Activated CD8-positive, alpha-beta memory T cell treated with anti-CD3 and anti-CD28 coated beads for 4 hours (primary cell): ENCODE measurements around the gene PYM1.
"Not testable (repeated sequence)": the region's sequence is repeated elsewhere in the genome, so short reads cannot be mapped to it uniquely, and the experiment has no call there.

Experiments used
- DNase-seq, 2 donors: peaks; one replicate each; pipeline ENCODE4 v3.0.0-alpha.2; 2020; ENCODE audit warnings: low read depth in 2 of 2

PYM1 gene

GRCh38 chr12:55912908-55913307, 14.8 kb downstream of the PYM1 start:
- no peak for DNase-seq

GRCh38 chr12:55909513-55909884, 18.2 kb downstream of the PYM1 start:
- DNase-seq = no peak

DNA sequence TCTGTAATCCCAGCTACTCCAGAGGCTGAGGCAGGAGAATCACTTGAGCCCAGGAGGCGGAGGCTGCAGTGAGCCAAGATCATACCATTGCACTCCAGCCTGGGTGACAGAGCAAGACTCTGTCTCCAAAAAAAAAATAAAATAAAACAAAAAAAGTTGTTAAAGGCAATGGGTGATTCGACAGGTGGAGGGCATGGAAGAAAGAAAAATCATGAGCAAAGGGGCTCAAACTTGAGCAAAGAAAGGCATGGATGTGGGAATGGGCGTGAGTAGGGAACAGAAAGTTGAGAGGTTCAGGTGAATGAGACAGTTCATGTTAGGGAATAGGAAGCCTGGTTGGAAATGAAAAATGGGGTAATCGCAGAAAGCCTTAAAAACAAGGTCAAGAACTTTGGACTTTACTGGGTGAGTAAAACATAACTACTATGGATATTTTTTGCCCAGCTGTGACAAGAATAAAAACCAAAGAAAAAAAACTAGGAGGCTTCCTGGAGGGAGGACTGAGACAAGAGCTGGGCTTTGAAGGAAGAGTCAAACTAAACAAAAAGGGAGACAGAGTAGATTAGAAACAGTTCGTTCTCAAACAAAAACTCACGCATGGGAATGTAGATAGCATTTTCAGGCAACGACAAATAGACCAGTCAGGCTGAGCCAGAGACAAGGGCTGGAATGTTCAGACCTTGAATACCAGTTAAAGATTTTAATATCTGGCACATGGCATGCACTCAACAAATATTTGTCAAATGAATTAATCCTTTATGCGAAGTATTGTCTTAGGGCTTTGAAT, 18.8 kb downstream of the PYM1 start:
- DNase-seq = no peak

GRCh38 chr12:55906056-55906455, 21.6 kb downstream of the PYM1 start:
- DNase-seq = no peak

DNA sequence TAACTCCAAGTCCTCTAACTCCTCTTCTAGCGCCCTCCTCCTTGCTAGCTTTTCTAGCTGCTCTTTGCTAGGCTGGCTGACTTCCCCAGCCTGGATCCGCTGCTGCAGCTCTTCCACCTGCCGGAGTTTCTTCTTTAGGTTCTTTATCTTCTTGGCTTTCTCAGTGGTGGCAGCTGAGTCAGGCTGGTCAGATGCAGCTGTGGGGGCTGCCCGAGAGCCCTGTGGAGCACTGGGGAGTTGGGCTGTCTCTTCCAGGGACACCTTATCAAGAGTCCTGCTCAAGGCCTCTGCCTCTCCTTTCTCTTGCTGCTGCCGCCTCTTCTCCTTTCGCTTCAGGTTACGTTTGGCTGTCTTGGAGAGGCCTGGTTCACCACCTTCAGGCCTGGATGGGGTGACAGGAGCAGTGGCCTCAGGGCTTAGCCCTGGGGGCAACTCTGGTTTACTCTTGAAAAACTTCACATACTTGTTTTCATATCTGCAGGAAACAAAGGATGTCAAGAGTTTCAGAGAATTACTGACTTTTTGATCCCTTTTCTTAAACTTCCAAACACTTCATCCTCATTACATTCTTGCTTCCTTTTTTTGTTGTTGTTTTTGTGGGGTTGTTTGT, 25.7 kb downstream of the PYM1 start:
- DNase-seq = no peak

DNA sequence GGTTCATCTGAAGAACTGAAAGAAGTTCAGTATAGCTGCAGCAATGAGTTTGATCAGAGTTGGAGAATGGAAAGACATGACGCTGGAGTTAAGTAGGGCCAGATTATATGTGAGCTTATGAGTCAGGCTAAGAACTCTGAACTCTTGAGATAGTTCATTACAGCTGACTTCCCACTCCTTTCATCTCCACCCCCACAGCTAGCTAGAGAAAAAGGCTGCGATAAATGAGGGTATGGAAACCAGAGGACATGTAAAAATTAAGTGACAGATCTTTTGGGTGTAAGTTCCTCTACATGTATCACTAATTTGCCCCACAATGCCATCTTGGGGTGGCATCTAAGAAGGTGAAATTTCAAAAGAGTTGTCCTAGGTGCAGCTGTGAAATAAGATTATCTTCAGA, 28.6 kb downstream of the PYM1 start:
- DNase-seq = no peak

- DNase-seq = no peak
Observed at GRCh38 chr12:55893723-55894122, 34.0 kb downstream of the PYM1 start.

- DNase-seq = no peak
Observed at GRCh38 chr12:55891310-55891709, 36.4 kb downstream of the PYM1 start.

GRCh38 chr12:55885113-55885512, 42.6 kb downstream of the PYM1 start:
- no peak for DNase-seq

GRCh38 chr12:55877824-55878223, 49.9 kb downstream of the PYM1 start:
- DNase-seq = no peak

- no peak for DNase-seq
Observed at GRCh38 chr12:55875704-55876467, 51.8 kb downstream of the PYM1 start.

GRCh38 chr12:55874443-55874842, 53.3 kb downstream of the PYM1 start:
- no peak for DNase-seq

- not testable (repeated sequence) for DNase-seq
Observed at GRCh38 chr12:55866454-55867004, 61.2 kb downstream of the PYM1 start.

GRCh38 chr12:55865327-55865726, 62.4 kb downstream of the PYM1 start:
- no peak for DNase-seq

DNA sequence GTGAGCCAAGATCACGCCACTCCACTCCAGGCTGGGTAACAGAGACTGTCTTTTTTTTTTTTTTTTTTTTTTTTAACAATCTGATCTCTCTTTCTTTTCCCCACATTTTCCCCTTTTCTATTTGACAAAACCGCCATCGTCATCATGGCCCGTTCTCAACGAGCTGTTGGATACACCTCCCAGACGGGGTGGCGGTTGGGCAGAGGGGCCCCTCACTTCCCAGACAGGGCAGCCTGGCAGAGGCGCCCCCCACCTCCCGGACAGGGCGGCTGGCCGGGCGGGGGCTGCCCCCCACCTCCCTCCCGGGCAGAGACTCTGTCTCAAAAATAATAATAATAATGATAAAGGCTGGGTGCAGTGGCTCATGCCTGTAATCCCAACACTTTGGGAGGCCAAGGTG, 64.8 kb downstream of the PYM1 start:
- not testable (repeated sequence) for DNase-seq

DNA sequence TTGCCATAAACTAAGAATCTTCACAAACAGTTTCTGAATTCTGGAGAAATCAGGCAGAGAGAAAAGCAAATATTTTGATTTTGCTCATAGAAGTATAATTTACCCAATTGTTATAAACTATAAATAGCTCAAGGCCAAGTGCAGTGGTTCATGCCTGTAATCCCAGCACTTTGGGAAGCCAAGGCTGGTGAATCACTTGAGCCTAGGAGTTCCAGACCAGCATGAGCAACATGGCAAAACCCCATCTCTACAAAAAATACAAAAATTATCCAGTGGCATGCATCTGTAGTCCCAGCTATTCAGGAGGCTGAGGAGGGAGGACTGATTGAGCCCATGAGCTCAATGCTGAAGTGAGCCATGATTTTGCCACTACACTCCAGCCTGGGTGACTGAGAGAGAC, 65.4 kb downstream of the PYM1 start:
- no peak for DNase-seq

GRCh38 chr12:55861871-55862270, 65.8 kb downstream of the PYM1 start:
- DNase-seq = no peak

DNA sequence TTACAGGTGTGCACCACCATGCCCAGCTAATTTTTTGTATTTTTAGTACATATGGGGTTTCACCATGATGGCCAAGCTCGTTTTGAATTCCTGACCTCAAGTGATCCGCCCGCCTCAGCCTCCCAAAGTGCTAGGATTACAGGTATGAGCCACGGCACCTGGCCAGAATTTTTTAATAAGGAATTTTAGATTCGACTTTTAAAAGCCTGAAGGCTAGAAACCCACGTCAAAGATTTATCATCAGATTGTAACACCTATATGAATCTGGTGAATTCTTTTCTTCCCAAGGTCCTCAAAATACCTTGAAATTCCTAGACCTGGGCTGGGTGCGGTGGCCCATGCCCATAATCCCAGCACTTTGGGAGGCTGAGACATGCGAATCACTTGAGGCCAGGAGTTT, 66.3 kb downstream of the PYM1 start:
- DNase-seq = no peak

DNA sequence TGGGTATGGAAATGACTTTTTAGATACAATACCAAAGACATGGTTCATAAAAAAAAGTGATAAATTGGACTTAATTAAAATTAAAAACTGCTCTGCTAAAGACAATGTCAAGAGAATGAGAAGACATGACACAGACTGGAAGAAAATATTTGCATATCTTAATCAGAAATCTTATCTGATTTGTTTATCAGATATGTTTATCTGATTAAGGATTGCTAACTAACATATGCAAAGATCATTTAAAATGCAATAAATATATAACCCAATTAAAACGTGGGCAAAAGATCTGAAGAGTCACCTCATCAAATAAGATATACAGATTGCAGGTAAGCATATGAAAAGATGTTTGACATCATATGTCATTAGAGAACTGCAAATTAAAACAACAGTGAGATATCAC, 75.0 kb downstream of the PYM1 start:
- DNase-seq = no peak
